ENCODE data around the gene IKZF2.

Gene IKZF2

DNA sequence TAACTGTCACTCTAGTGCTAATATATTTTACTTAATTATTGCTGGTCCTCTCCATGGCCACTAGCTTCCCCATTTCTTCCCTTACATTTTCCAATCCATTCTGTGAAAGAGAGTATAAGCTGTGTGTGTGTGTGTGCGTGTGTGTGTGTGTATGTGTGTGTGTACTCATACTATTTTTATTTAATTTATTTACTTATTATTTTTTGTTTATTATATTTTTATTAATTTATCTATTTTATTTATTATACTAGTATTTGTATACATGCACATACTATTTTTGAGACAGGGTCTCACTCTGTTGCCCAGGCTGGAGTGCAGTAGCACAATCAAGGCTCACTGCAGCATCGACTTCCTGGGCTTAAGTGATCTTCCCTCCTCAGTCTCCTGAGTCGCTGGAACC is 59.6 kb downstream of the IKZF2 start:
- no CpG with 5 or more reads among the region's 3 CpGs for WGBS, 2 experiments (ENCODE audit: insufficient coverage in 2 of 2)
- Histone ChIP-seq H3K9me3 (ENCODE audit: control insufficient read depth, low read length) (no peaks in the 10 kb centered on the region), H3K27ac (ENCODE audit: low read depth, low read length, severe bottlenecking) (no peak overlapping the region), H3K4me1 (ENCODE audit: control insufficient read depth, insufficient read depth, low read length, poor library complexity, severe bottlenecking) (peaks cover 4% of the 10 kb centered on the region), H3K4me3 (ENCODE audit: extremely low read depth, insufficient read depth, low read length, poor library complexity, severe bottlenecking) (no peak overlapping the region), H3K36me3 (ENCODE audit: control insufficient read depth, insufficient read depth, low read length) (no peaks in the 10 kb centered on the region)

DNA sequence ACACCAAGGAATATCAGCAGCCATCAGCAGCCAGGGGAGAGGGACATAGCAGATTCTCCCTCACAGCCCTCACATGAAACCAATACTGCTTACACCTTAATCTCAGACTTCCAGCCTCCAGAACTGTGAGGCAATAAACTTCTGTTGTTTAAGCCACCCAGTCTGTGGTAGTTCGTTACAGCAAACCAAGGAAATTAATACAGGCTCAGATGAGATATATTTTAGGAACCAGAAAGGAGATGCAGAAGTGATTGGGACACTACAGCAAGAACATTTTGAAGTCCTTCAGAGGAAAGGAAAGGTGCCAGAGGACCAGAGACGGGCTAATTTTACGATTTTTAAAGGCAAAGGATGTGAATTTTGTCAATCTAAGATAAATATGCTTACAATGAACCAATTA is 60.6 kb downstream of the IKZF2 start:
- no peaks in the 10 kb centered on the region for H3K9me3 ChIP-seq (ENCODE audit: control insufficient read depth, low read length)
- no peak overlapping the region for H3K4me3 ChIP-seq (ENCODE audit: extremely low read depth, insufficient read depth, low read length, poor library complexity, severe bottlenecking)
- H3K36me3 ChIP-seq (ENCODE audit: control insufficient read depth, insufficient read depth, low read length), result no peaks in the 10 kb centered on the region
- WGBS, 2 experiments (ENCODE audit: insufficient coverage in 2 of 2), result 88 to 100% methylated on average over 1 to 3 of the region's 3 CpGs
- no peak overlapping the region for H3K27ac ChIP-seq (ENCODE audit: low read depth, low read length, severe bottlenecking)
- peaks cover 7% of the 10 kb centered on the region for H3K4me1 ChIP-seq (ENCODE audit: control insufficient read depth, insufficient read depth, low read length, poor library complexity, severe bottlenecking)

DNA sequence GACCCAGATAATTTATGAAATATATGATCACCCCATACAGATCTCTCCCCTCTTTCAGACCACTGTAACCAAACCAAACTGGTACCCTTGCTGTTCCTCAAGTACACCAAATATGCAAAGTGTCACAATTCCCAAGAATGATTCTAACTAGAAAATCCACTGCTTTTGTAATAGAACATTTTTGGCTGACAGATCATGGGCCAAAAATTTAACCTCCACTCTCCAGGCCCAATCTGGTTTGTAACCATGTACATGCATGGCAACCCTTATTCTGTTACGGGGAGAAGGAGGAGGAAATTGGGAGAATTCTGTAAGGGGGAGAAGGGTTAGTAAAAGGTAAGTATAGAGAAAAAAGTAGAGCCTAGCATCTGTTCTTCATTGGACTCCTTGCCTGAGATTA is 62.0 kb downstream of the IKZF2 start:
- Histone ChIP-seq H3K4me1 (ENCODE audit: control insufficient read depth, insufficient read depth, low read length, poor library complexity, severe bottlenecking) (peaks cover 11% of the 10 kb centered on the region), H3K9me3 (ENCODE audit: control insufficient read depth, low read length) (no peaks in the 10 kb centered on the region), H3K4me3 (ENCODE audit: extremely low read depth, insufficient read depth, low read length, poor library complexity, severe bottlenecking) (no peak overlapping the region), H3K36me3 (ENCODE audit: control insufficient read depth, insufficient read depth, low read length) (no peaks in the 10 kb centered on the region), H3K27ac (ENCODE audit: low read depth, low read length, severe bottlenecking) (no peak overlapping the region)
- 100% methylated on average over 1 of the region's 1 CpG; no CpG with 5 or more reads in 1 of the 2 experiments for WGBS, 2 experiments (ENCODE audit: insufficient coverage in 2 of 2)

DNA sequence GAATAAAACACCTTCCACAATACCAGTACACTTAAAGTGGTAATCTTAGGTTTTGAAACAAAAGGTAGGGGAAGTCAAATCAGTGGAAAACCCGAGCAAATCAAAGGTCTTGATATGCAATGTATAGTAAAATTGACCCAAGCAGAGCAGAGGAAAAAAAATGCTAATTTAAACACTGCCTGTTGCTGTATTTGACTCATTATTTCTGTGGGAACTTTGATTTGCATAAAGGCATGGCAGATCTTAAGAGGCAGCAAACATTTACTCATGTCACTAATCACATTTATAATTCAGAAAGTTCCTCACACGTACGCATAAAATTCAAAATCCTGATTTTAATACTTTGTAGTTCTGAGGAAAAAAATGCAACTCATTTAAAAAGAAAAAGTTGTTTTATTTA is 64.4 kb downstream of the IKZF2 start:
- no peaks in the 10 kb centered on the region for H3K36me3 ChIP-seq (ENCODE audit: control insufficient read depth, insufficient read depth, low read length)
- peaks cover 11% of the 10 kb centered on the region for H3K4me1 ChIP-seq (ENCODE audit: control insufficient read depth, insufficient read depth, low read length, poor library complexity, severe bottlenecking)
- WGBS, 2 experiments (ENCODE audit: insufficient coverage in 2 of 2), result 80 to 100% methylated on average over 1 of the region's 3 CpGs
- no peak overlapping the region for H3K4me3 ChIP-seq (ENCODE audit: extremely low read depth, insufficient read depth, low read length, poor library complexity, severe bottlenecking)
- no peaks in the 10 kb centered on the region for H3K9me3 ChIP-seq (ENCODE audit: control insufficient read depth, low read length)
- H3K27ac ChIP-seq (ENCODE audit: low read depth, low read length, severe bottlenecking), result no peak overlapping the region

DNA sequence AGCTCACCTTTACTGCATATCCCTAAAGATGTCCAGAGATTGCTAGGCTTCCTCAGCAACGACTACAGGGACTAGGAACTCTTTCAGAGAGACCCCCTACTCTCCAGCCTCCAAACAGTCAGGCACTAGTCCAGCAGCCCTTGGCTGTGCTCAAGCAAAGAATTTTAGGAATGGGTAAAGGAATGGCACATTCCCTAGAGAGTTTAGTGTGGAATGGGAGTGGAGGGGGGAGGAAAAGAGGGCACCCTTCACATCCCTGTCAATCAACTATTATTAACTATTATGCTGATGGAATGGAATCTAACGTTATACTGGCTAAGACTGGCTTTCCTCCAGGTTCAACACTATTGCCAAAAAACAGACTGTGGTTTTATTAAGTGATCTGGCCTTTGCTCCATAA is 64.8 kb downstream of the IKZF2 start:
- Histone ChIP-seq H3K4me3 (ENCODE audit: extremely low read depth, insufficient read depth, low read length, poor library complexity, severe bottlenecking) (no peak overlapping the region), H3K27ac (ENCODE audit: low read depth, low read length, severe bottlenecking) (peak overlapping the region; percentile 76), H3K36me3 (ENCODE audit: control insufficient read depth, insufficient read depth, low read length) (no peaks in the 10 kb centered on the region), H3K9me3 (ENCODE audit: control insufficient read depth, low read length) (no peaks in the 10 kb centered on the region), H3K4me1 (ENCODE audit: control insufficient read depth, insufficient read depth, low read length, poor library complexity, severe bottlenecking) (peaks cover 11% of the 10 kb centered on the region)
- WGBS, 2 experiments (ENCODE audit: insufficient coverage in 2 of 2), result 20% methylated on average over 1 of the region's 2 CpGs; no CpG with 5 or more reads in 1 of the 2 experiments

DNA sequence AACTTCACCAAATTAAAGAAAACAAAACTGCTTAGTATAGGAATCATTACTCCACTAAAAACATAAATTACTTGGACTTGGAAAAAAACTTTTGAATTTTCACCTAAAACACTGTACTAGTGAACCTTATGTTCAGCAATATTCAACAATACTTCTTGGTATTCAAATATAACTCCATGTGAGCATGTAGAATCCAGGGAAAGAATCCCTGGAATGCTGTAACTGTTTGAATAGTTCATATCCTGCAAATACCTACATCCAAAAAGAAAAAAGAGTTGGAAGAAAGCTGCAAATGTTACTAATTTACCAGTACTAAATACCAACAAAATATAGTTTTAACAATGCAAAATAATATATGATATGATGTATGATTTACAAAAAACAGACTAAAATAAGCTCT is 65.4 kb downstream of the IKZF2 start:
- Histone ChIP-seq H3K27ac (ENCODE audit: low read depth, low read length, severe bottlenecking) (peak overlapping the region; percentile 76), H3K9me3 (ENCODE audit: control insufficient read depth, low read length) (no peaks in the 10 kb centered on the region), H3K36me3 (ENCODE audit: control insufficient read depth, insufficient read depth, low read length) (no peaks in the 10 kb centered on the region), H3K4me3 (ENCODE audit: extremely low read depth, insufficient read depth, low read length, poor library complexity, severe bottlenecking) (no peak overlapping the region), H3K4me1 (ENCODE audit: control insufficient read depth, insufficient read depth, low read length, poor library complexity, severe bottlenecking) (peaks cover 11% of the 10 kb centered on the region)

DNA sequence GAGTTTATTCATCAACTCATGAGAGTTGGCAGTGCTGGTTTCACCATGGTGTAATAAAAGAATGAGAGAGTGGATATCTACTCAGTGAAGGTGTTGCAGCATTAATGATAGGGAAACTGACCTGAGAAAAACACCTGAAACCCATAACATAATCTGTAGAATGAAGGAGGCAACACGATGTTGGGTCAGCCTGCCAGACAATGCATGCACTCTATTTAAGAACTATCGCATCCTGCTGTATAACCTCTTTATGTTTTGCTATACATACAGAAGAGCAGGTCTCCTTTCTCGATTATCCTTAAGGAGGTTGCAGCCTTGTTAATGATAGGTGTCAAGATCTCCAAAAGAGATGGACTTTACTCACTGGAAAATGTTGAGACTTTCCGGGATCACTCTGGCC is 65.9 kb downstream of the IKZF2 start:
- Histone ChIP-seq H3K4me3 (ENCODE audit: extremely low read depth, insufficient read depth, low read length, poor library complexity, severe bottlenecking) (no peak overlapping the region), H3K9me3 (ENCODE audit: control insufficient read depth, low read length) (no peaks in the 10 kb centered on the region), H3K27ac (ENCODE audit: low read depth, low read length, severe bottlenecking) (peak overlapping the region; percentile 76), H3K4me1 (ENCODE audit: control insufficient read depth, insufficient read depth, low read length, poor library complexity, severe bottlenecking) (peaks cover 11% of the 10 kb centered on the region), H3K36me3 (ENCODE audit: control insufficient read depth, insufficient read depth, low read length) (no peaks in the 10 kb centered on the region)
- 61 to 94% methylated on average over 2 to 4 of the region's 4 CpGs for WGBS, 2 experiments (ENCODE audit: insufficient coverage in 2 of 2)

DNA sequence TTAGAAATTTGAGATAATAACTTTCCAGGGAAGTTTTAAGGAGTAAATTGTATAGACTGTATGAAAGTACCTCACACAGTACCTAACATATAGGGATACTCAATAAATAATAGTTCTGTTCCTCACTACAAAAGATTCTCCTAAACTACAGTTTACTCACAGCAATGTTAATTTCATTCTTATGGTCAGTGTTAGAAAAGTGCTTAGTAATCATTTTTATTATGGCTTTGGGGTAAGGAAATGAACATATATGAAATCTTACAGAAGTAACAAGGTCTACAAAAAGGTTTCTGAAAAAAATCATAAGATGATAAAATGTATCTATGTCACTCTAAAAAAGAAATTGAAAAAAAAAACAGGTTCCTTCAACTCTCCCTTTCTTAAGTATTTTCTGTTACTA is 67.2 kb downstream of the IKZF2 start:
- peaks cover 11% of the 10 kb centered on the region for H3K4me1 ChIP-seq (ENCODE audit: control insufficient read depth, insufficient read depth, low read length, poor library complexity, severe bottlenecking)
- H3K36me3 ChIP-seq (ENCODE audit: control insufficient read depth, insufficient read depth, low read length), result no peaks in the 10 kb centered on the region
- no peak overlapping the region for H3K27ac ChIP-seq (ENCODE audit: low read depth, low read length, severe bottlenecking)
- no peaks in the 10 kb centered on the region for H3K9me3 ChIP-seq (ENCODE audit: control insufficient read depth, low read length)
- H3K4me3 ChIP-seq (ENCODE audit: extremely low read depth, insufficient read depth, low read length, poor library complexity, severe bottlenecking), result no peak overlapping the region

DNA sequence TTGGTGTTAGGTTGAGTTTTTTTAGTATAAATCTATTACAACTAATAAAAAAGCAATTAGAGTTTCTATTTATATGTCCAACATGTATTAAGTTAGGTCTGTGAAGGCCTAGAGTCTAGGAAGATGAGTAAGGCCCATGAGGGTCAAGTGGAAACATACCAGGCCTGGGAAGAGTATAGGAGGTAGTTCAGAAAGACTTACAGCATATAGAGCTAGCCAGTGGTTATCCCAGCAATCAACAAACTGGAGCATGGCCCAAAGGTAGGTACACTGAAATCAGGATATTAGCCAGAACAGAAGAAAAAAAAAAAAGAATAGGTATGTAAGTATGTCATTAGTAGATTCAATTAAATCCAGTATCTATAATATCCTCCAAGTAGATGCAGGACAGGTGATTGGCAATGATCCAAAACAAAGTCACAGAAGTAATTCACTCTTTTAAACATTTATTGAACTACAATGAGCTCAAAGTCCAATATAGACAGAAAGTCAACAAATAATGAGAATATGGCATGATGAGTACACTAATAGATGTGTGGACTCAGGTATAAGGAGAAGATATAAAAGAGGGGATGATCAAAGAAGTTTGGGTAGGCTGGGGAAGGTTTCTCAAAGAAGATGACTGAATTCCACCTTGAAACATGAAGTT is 70.3 kb downstream of the IKZF2 start:
- Histone ChIP-seq H3K27ac (ENCODE audit: low read depth, low read length, severe bottlenecking) (no peak overlapping the region), H3K9me3 (ENCODE audit: control insufficient read depth, low read length) (no peaks in the 10 kb centered on the region), H3K4me1 (ENCODE audit: control insufficient read depth, insufficient read depth, low read length, poor library complexity, severe bottlenecking) (peaks cover 5% of the 10 kb centered on the region), H3K36me3 (ENCODE audit: control insufficient read depth, insufficient read depth, low read length) (no peaks in the 10 kb centered on the region), H3K4me3 (ENCODE audit: extremely low read depth, insufficient read depth, low read length, poor library complexity, severe bottlenecking) (no peak overlapping the region)

DNA sequence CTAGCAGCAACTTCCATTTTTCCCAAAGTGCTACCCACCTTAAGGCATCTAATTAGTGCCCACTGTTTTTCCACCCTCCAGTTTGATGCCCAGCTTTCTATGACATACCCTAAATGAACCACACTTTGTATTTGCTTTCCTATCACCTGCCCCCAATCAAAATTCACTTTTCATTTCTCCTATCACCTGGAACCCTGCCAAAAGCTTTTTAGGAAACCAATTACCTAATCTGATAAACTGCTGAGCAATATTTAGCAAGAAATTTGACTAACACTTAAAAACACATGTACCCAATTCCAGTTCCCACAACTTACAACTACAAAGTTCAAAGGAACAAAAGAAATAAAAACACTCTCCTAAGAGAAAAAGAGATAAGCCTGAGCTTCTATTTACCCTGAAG is 71.7 kb downstream of the IKZF2 start:
- no peaks in the 10 kb centered on the region for H3K9me3 ChIP-seq (ENCODE audit: control insufficient read depth, low read length)
- no peak overlapping the region for H3K27ac ChIP-seq (ENCODE audit: low read depth, low read length, severe bottlenecking)
- H3K36me3 ChIP-seq (ENCODE audit: control insufficient read depth, insufficient read depth, low read length), result no peaks in the 10 kb centered on the region
- H3K4me3 ChIP-seq (ENCODE audit: extremely low read depth, insufficient read depth, low read length, poor library complexity, severe bottlenecking), result no peak overlapping the region
- H3K4me1 ChIP-seq (ENCODE audit: control insufficient read depth, insufficient read depth, low read length, poor library complexity, severe bottlenecking), result no peaks in the 10 kb centered on the region

DNA sequence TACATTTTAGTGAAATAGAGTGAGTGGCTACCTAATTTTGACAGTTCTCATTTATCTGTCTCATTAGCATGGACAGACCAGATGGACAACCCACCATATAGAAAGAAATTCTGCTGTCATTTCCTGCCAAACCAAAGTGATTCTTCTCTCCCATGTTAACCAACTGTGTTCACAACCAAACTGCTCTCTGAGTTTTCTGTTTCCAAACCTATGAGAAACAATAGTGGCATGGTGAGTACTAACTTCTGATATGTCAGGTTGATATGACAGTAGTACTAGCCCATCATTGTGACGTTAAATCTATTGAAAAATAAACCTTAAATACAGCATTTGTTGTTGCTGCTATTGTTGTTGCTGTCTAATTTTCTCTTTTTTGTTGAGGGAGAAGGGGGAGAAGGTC is 72.7 kb downstream of the IKZF2 start:
- Histone ChIP-seq H3K9me3 (ENCODE audit: control insufficient read depth, low read length) (no peaks in the 10 kb centered on the region), H3K27ac (ENCODE audit: low read depth, low read length, severe bottlenecking) (no peak overlapping the region), H3K36me3 (ENCODE audit: control insufficient read depth, insufficient read depth, low read length) (no peaks in the 10 kb centered on the region), H3K4me1 (ENCODE audit: control insufficient read depth, insufficient read depth, low read length, poor library complexity, severe bottlenecking) (no peaks in the 10 kb centered on the region), H3K4me3 (ENCODE audit: extremely low read depth, insufficient read depth, low read length, poor library complexity, severe bottlenecking) (no peak overlapping the region)
- no CpG with 5 or more reads among the region's 1 CpG for WGBS, 2 experiments (ENCODE audit: insufficient coverage in 2 of 2)
